ENCODE data around the gene PNMA3.
"Not testable (repeated sequence)": the region's sequence is repeated elsewhere in the genome, so short reads cannot be mapped to it uniquely, and the experiment has no call there.

PNMA3 gene

GRCh38 chrX:153055871-153056749 lies at the start of gene PNMA3:
Gene PNMA3 (plus strand): TSS chrX:153056470. CDS start chrX:153057056, 586 bp downstream.
- no peak for DNase-seq (ENCODE audit: low spot score)

GRCh38 chrX:153017174-153017573 lies 39.1 kb upstream of the PNMA3 start:
- DNase-seq (ENCODE audit: low spot score): not testable (repeated sequence)

- no peak for DNase-seq (ENCODE audit: low spot score)
These were observed 37.1 kb upstream of the PNMA3 start for GRCh38 chrX:153019166-153019565.

- DNase-seq (ENCODE audit: low spot score): not testable (repeated sequence)
These were observed 29.8 kb upstream of the PNMA3 start for GRCh38 chrX:153026501-153026900.

GRCh38 chrX:153028487-153028886 lies 27.8 kb upstream of the PNMA3 start:
- DNase-seq (ENCODE audit: low spot score): not testable (repeated sequence)

- DNase-seq (ENCODE audit: low spot score): no peak
These were observed 27.1 kb upstream of the PNMA3 start for GRCh38 chrX:153029162-153029561.

GRCh38 chrX:153029875-153030274 lies 26.4 kb upstream of the PNMA3 start:
- DNase-seq (ENCODE audit: low spot score): no peak

GRCh38 chrX:153030801-153031200 lies 25.5 kb upstream of the PNMA3 start:
- no peak for DNase-seq (ENCODE audit: low spot score)

GRCh38 chrX:153032397-153033118 lies 23.7 kb upstream of the PNMA3 start:
- peak; percentile 78 for DNase-seq (ENCODE audit: low spot score)

- DNase-seq (ENCODE audit: low spot score): no peak
These were observed 7.2 kb upstream of the PNMA3 start for GRCh38 chrX:153049093-153049492.

- no peak for DNase-seq (ENCODE audit: low spot score)
These were observed 3.7 kb upstream of the PNMA3 start for GRCh38 chrX:153052534-153052933.

GRCh38 chrX:153057281-153057680 lies 1.0 kb downstream of the PNMA3 start:
- no peak for DNase-seq (ENCODE audit: low spot score)

GRCh38 chrX:153059191-153060094 lies 3.2 kb downstream of the PNMA3 start:
- no peak for DNase-seq (ENCODE audit: low spot score)

GRCh38 chrX:153060095-153060445 lies 3.8 kb downstream of the PNMA3 start:
- no peak for DNase-seq (ENCODE audit: low spot score)

GRCh38 chrX:153061732-153062131 lies 5.5 kb downstream of the PNMA3 start:
- DNase-seq (ENCODE audit: low spot score): peak; percentile 58

GRCh38 chrX:153063315-153063714 lies 7.0 kb downstream of the PNMA3 start:
- DNase-seq (ENCODE audit: low spot score): peak; percentile 29

GRCh38 chrX:153064061-153064460 lies 7.8 kb downstream of the PNMA3 start:
- no peak for DNase-seq (ENCODE audit: low spot score)

- no peak for DNase-seq (ENCODE audit: low spot score)
These were observed 9.1 kb downstream of the PNMA3 start for GRCh38 chrX:153065389-153065788.

GRCh38 chrX:153066402-153066801 lies 10.1 kb downstream of the PNMA3 start:
- DNase-seq (ENCODE audit: low spot score): not testable (repeated sequence)

GRCh38 chrX:153071909-153072583 lies 15.8 kb downstream of the PNMA3 start, which contains the start of gene PNMA6A:
Gene PNMA6A (plus strand): TSS chrX:153072454. CDS start chrX:153073063, 609 bp downstream.
- not testable (repeated sequence) for DNase-seq (ENCODE audit: low spot score)

- not testable (repeated sequence) for DNase-seq (ENCODE audit: low spot score)
These were observed 17.1 kb downstream of the PNMA3 start for GRCh38 chrX:153073331-153073730.

Measured in AG08395 (cell line).